Prostate gland (tissue), 2 donors: ENCODE data around the gene RCOR1.

ENCODE experiments used
- POLR2A ChIP-seq: fragments of 450-650 bp; IDR thresholded peaks from one replicate; pipeline ENCODE4 v1.6.1; 2016; ENCODE audit warnings: antibody characterized with exemption, mild to moderate bottlenecking
- TF ChIP-seq, protein P1 (sequence below), 4 experiments: fragments of 200-600 bp in 2 of 4; fragments of 450-650 bp in 2 of 4; sonication (generic) in 2 of 4; IDR thresholded peaks; 1 replicate in 3 of 4; 2 replicates in 1 of 4; pipeline ENCODE4 v1.5.1; 2016 to 2019; ENCODE audit warnings: antibody characterized with exemption in 4 of 4, mild to moderate bottlenecking in 2 of 4, moderate library complexity in 2 of 4

DNA sequence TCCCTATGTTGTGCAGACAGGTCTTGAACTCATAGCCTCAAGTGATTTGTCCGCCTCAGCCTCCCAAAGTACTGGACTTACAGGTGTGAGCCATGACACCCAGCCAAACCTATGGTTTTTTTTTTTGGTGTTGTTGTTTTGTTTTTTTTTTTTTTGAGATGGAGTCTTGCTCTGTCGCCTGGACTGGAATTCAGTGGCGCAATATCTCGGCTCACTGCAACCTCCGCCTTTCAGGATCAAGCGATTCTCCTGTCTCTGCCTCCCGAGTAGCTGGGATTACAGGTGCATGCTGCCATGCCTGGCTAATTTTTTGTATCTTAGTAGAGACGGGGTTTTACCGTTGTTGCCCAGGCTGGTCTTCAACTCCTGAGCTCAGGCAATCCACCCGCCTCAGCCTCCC lies 11.3 kb upstream of the RCOR1 start:
- TF ChIP-seq, protein P1, sequence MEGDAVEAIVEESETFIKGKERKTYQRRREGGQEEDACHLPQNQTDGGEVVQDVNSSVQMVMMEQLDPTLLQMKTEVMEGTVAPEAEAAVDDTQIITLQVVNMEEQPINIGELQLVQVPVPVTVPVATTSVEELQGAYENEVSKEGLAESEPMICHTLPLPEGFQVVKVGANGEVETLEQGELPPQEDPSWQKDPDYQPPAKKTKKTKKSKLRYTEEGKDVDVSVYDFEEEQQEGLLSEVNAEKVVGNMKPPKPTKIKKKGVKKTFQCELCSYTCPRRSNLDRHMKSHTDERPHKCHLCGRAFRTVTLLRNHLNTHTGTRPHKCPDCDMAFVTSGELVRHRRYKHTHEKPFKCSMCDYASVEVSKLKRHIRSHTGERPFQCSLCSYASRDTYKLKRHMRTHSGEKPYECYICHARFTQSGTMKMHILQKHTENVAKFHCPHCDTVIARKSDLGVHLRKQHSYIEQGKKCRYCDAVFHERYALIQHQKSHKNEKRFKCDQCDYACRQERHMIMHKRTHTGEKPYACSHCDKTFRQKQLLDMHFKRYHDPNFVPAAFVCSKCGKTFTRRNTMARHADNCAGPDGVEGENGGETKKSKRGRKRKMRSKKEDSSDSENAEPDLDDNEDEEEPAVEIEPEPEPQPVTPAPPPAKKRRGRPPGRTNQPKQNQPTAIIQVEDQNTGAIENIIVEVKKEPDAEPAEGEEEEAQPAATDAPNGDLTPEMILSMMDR (IDR thresholded peaks at IDR 0.05): no peak
- TF ChIP-seq POLR2A: no peak
